ENCODE measurements around the gene FAM219A. TPM values are rescaled to one million over a fixed set of nuclear protein-coding genes. Genes with fewer than 3 reads are reported as not detected.

FAM219A gene
- total RNA-seq, 1 donor from 2014 or later: 28.8 TPM

DNA sequence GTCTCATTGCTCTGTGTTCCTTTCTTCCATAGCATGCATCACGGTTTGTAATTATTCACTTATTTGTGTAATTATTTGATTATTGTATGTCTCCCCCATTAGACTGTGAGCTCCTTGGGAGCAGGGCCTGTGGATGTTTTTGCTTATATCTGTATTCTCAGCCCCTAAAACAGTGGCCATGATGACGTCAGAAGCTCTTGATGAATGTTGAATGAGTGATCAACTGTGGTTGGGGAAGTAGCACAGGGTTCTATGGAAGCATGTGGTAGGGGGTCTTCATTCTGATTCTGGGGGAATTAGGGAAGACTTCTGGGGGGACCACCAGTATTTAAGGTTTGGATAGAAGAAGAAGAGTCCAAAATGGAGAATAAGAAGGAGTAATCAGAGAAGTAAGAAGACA, 6.2 kb upstream of the FAM219A start:
- Histone ChIP-seq H3K4me1 (no peaks in the 10 kb centered on the region), H3K27me3 (no peaks in the 10 kb centered on the region), H3K9me3 (no peaks in the 10 kb centered on the region), H3K36me3 (no peaks in the 10 kb centered on the region), H3K4me3 (no peak overlapping the region), H3K27ac (no peak overlapping the region)
- no peak for TF ChIP-seq CTCF (IDR thresholded peaks at IDR 0.05)
- DNase-seq (no peak), ATAC-seq (no peak)
- intact Hi-C loops (cut with DNase I): no loop called here

GRCh38 chr9:34463901-34464232, 5.5 kb upstream of the FAM219A start:
- no peak for TF ChIP-seq CTCF (IDR thresholded peaks at IDR 0.05)
- intact Hi-C loops (cut with DNase I): no loop called here
- no peak for ATAC-seq
- Histone ChIP-seq H3K9me3 (no peaks in the 10 kb centered on the region), H3K27me3 (no peaks in the 10 kb centered on the region), H3K4me3 (no peak overlapping the region), H3K36me3 (no peaks in the 10 kb centered on the region), H3K4me1 (peaks cover 3% of the 10 kb centered on the region), H3K27ac (no peak overlapping the region)
- no peak for DNase-seq

DNA sequence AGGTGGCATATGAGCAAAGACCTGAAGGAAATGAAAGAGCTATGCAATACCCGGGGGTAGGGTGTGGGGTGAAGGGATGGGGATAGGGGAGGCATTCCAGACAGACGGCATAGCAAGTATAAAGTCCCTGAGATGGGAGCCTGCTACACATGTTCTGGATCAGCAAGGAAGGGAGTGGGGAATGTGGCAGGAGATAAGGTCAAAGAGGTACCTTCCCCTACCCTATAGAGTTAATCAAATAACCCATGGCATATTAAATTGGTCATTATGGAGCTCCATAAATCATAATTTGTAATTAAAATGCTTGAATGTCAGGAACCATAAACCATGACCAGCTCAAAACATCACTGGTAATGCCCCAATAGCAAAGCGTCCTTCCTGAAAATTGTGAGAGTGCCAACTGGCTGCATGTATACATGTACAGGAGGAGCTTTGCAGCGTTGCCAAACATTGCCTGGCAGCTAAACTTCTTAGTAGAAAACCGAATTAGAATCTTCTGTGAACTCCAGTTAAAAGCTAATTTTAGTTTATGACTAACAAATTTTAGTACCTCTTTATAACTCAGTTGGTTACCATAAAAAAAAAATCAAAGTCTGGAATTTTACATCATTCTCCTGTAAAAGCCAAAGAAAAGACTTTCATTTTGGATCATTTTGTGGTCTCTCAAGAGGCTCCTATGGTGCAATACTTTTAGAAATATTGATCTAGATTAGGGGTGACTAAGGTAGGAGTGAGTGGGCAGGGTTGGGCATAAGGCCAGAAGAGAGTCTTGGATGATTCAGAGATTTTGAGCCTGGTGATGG, 4.9 kb upstream of the FAM219A start:
- TF ChIP-seq CTCF (IDR thresholded peaks at IDR 0.05): no peak
- H3K27me3 ChIP-seq: no peaks in the 10 kb centered on the region
- no peak for ATAC-seq
- no peaks in the 10 kb centered on the region for H3K36me3 ChIP-seq
- peaks cover 5% of the 10 kb centered on the region for H3K4me1 ChIP-seq
- intact Hi-C loops (cut with DNase I): no loop called here
- no peaks in the 10 kb centered on the region for H3K9me3 ChIP-seq
- no peak for DNase-seq
- H3K27ac ChIP-seq: no peak overlapping the region
- no peak overlapping the region for H3K4me3 ChIP-seq

GRCh38 chr9:34459941-34460340, 1.6 kb upstream of the FAM219A start:
- ATAC-seq (no peak), DNase-seq (no peak)
- no peak for TF ChIP-seq CTCF (IDR thresholded peaks at IDR 0.05)
- intact Hi-C loops (cut with DNase I): no loop called here
- Histone ChIP-seq H3K27me3 (no peaks in the 10 kb centered on the region), H3K9me3 (no peaks in the 10 kb centered on the region), H3K4me1 (peaks cover 14% of the 10 kb centered on the region), H3K4me3 (no peak overlapping the region), H3K27ac (no peak overlapping the region), H3K36me3 (no peaks in the 10 kb centered on the region)

GRCh38 chr9:34459356-34459755, 986 bp upstream of the FAM219A start:
- Histone ChIP-seq H3K9me3 (no peaks in the 10 kb centered on the region), H3K4me3 (no peak overlapping the region), H3K36me3 (no peaks in the 10 kb centered on the region), H3K27me3 (no peaks in the 10 kb centered on the region), H3K27ac (no peak overlapping the region), H3K4me1 (peaks cover 14% of the 10 kb centered on the region)
- ATAC-seq (no peak), DNase-seq (no peak)
- intact Hi-C loops (cut with DNase I): no loop called here
- no peak for TF ChIP-seq CTCF (IDR thresholded peaks at IDR 0.05)

- Histone ChIP-seq H3K9me3 (no peaks in the 10 kb centered on the region), H3K27ac (no peak overlapping the region), H3K4me3 (peak overlapping the region; percentile 82), H3K27me3 (no peaks in the 10 kb centered on the region), H3K4me1 (peaks cover 14% of the 10 kb centered on the region), H3K36me3 (no peaks in the 10 kb centered on the region)
- TF ChIP-seq CTCF (IDR thresholded peaks at IDR 0.05): no peak
- intact Hi-C loops (cut with DNase I): no loop called here
- ATAC-seq (no peak), DNase-seq (no peak)
Measured at GRCh38 chr9:34458959-34459340, 580 bp upstream of the FAM219A start.
